Measurements from ENCODE around the gene SCFD2. TPM values are rescaled to one million over a fixed set of nuclear protein-coding genes. Genes with fewer than 3 reads are reported as not detected.

SCFD2 gene
- total and polyA plus RNA-seq, 2 of the 8 experiments (the other 6 are each of a cell fraction or from before 2014, with no cell fraction given) = 6.2 to 10.2 TPM

- TF ChIP-seq SAP30 (IDR thresholded peaks at IDR 0.05; ENCODE audit: insufficient read depth, insufficient replicate concordance, low read length) (no peak), HDAC6 (IDR thresholded peaks at IDR 0.05; ENCODE audit: low read depth, low read length) (no peak), RAD21 (IDR thresholded peaks at IDR 0.05 in 1 of 2, conservative IDR thresholded peaks at IDR 0.05 in 1 of 2; ENCODE audit: low read depth in 2 of 2, low read length in 2 of 2) (no peak)
Observed at GRCh38 chr4:52954560-52955170, 411.2 kb downstream of the SCFD2 start (continued).

All from H1 (cell line).